Activated CD4-positive, CD25-positive, alpha-beta regulatory T cell (primary cell): ENCODE results near the gene TPO.
"Not testable (repeated sequence)": the region's sequence is repeated elsewhere in the genome, so short reads cannot be mapped to it uniquely, and the experiment has no call there.

Experiments used
- DNase-seq, 4 experiments: peaks; one replicate each; lab custom pipeline; 2025; lab: John Stamatoyannopoulos, UW

The TPO gene

GRCh38 chr2:1405967-1406366 lies 7.3 kb upstream of the TPO start:
- no peak for DNase-seq

GRCh38 chr2:1406434-1406833 lies 6.8 kb upstream of the TPO start:
- no peak for DNase-seq

GRCh38 chr2:1407950-1408675 lies 5.2 kb upstream of the TPO start:
- no peak for DNase-seq

- no peak for DNase-seq
Observed at GRCh38 chr2:1414121-1414520, 858 bp downstream of the TPO start.

GRCh38 chr2:1414901-1415300 lies 1.6 kb downstream of the TPO start:
- not testable (repeated sequence) for DNase-seq

- DNase-seq, result no peak
Observed at GRCh38 chr2:1415501-1415900, 2.2 kb downstream of the TPO start.

- no peak for DNase-seq
Observed at GRCh38 chr2:1418566-1418965, 5.3 kb downstream of the TPO start.

- no peak for DNase-seq
Observed at GRCh38 chr2:1420746-1421480, 7.7 kb downstream of the TPO start.

- DNase-seq, result no peak
Observed at GRCh38 chr2:1421731-1422130, 8.5 kb downstream of the TPO start.

GRCh38 chr2:1422131-1422530 lies 8.9 kb downstream of the TPO start:
- no peak for DNase-seq

- DNase-seq, result no peak
Observed at GRCh38 chr2:1422716-1423285, 9.5 kb downstream of the TPO start.

GRCh38 chr2:1427086-1427485 lies 13.8 kb downstream of the TPO start:
- DNase-seq, result no peak

- DNase-seq, result no peak
Observed at GRCh38 chr2:1429895-1430294, 16.6 kb downstream of the TPO start.

- DNase-seq, result no peak
Observed at GRCh38 chr2:1430491-1430890, 17.2 kb downstream of the TPO start.

GRCh38 chr2:1431886-1432400 lies 18.7 kb downstream of the TPO start:
- no peak for DNase-seq

- no peak for DNase-seq
Observed at GRCh38 chr2:1432726-1433125, 19.5 kb downstream of the TPO start.

- no peak for DNase-seq
Observed at GRCh38 chr2:1436369-1436768, 23.1 kb downstream of the TPO start.

- no peak for DNase-seq
Observed at GRCh38 chr2:1437101-1437500, 23.8 kb downstream of the TPO start.

GRCh38 chr2:1437537-1437936 lies 24.3 kb downstream of the TPO start:
- DNase-seq, result no peak

- DNase-seq, result no peak
Observed at GRCh38 chr2:1438972-1439371, 25.7 kb downstream of the TPO start.

GRCh38 chr2:1440581-1440980 lies 27.3 kb downstream of the TPO start:
- no peak for DNase-seq

- no peak for DNase-seq
Observed at GRCh38 chr2:1446301-1446700, 33.0 kb downstream of the TPO start.

GRCh38 chr2:1448009-1448408 lies 34.7 kb downstream of the TPO start:
- DNase-seq, result no peak
